DND-41 (cell line): ENCODE data around the gene CEP57L1.

Experiments
- CTCF ChIP-seq: IDR thresholded peaks from 2 replicates; pipeline ENCODE4 v1.5.1; 2012; ENCODE audit warnings: borderline replicate concordance, low read length, moderate library complexity, mild to moderate bottlenecking; ENCODE audit not compliant: poor library complexity, severe bottlenecking; ENCODE audit errors: extremely low read depth
- EZH2 ChIP-seq: IDR thresholded peaks from 3 replicates; pipeline ENCODE4 v1.6.1; 2012; ENCODE audit warnings: borderline replicate concordance, low read depth, mild to moderate bottlenecking, moderate library complexity, low read length, inconsistent platforms; ENCODE audit not compliant: severe bottlenecking

GRCh38 chr6:109073344-109074132, 21.8 kb upstream of the CEP57L1 start:
- TF ChIP-seq EZH2, result no peak
- peak; percentile 80 for TF ChIP-seq CTCF
